Activated CD4-positive, alpha-beta T cell treated with anti-CD3 and anti-CD28 coated beads, Interleukin-2, Interleukin-6, amounts not matched to agents 100 ng/mL and 50 ng/mL, durations not matched to agents 16 hours and 8 hours (primary cell): Measurements from ENCODE around the gene LIG1.

Experiments
- DNase-seq: peaks from one replicate; pipeline ENCODE4 v3.0.0-alpha.2; 2020

Gene LIG1

GRCh38 chr19:48169939-48170803 lies at the start of gene LIG1, which contains the start of gene ZSWIM9:
Gene LIG1 (minus strand): TSS chr19:48170344. CDS start chr19:48165566, 4,778 bp downstream.
Gene ZSWIM9 (plus strand): TSS chr19:48170680. CDS start chr19:48171803, 1,123 bp downstream.
- DNase-seq: peak; percentile 95

GRCh38 chr19:48218997-48219396 lies 48.9 kb upstream of the LIG1 start:
- no peak for DNase-seq

- DNase-seq: no peak
Observed at GRCh38 chr19:48216933-48217332, 46.8 kb upstream of the LIG1 start.

GRCh38 chr19:48213959-48214358 lies 43.8 kb upstream of the LIG1 start:
- no peak for DNase-seq

- no peak for DNase-seq
Observed at GRCh38 chr19:48210005-48210404, 39.9 kb upstream of the LIG1 start.

GRCh38 chr19:48206397-48207093 lies 36.4 kb upstream of the LIG1 start:
- peak; percentile 18 for DNase-seq

GRCh38 chr19:48203794-48204628 lies 33.9 kb upstream of the LIG1 start:
- peak; percentile 97 for DNase-seq

GRCh38 chr19:48203222-48203793 lies 33.2 kb upstream of the LIG1 start:
- peak; percentile 32 for DNase-seq

GRCh38 chr19:48196933-48197665 lies 27.0 kb upstream of the LIG1 start:
- DNase-seq: no peak

GRCh38 chr19:48196321-48196763 lies 26.2 kb upstream of the LIG1 start:
- DNase-seq: no peak

- DNase-seq: no peak
Observed at GRCh38 chr19:48194844-48195830, 25.0 kb upstream of the LIG1 start.

GRCh38 chr19:48194041-48194843 lies 24.1 kb upstream of the LIG1 start:
- DNase-seq: peak; percentile 38

GRCh38 chr19:48192750-48193149 lies 22.6 kb upstream of the LIG1 start:
- DNase-seq: no peak

- no peak for DNase-seq
Observed at GRCh38 chr19:48190885-48191284, 20.7 kb upstream of the LIG1 start.

- DNase-seq: peak; percentile 73
Observed at GRCh38 chr19:48190288-48190884, 20.2 kb upstream of the LIG1 start.

GRCh38 chr19:48186541-48186991 lies 16.4 kb upstream of the LIG1 start:
- no peak for DNase-seq

- no peak for DNase-seq
Observed at GRCh38 chr19:48186015-48186414, 15.9 kb upstream of the LIG1 start.

- no peak for DNase-seq
Observed at GRCh38 chr19:48183356-48183755, 13.2 kb upstream of the LIG1 start.

- DNase-seq: no peak
Observed at GRCh38 chr19:48182434-48182833, 12.3 kb upstream of the LIG1 start.
